Mesenchymal stem cell (in vitro differentiated cells and primary cell): Measurements from ENCODE around the gene POLR1F.
"Not testable (repeated sequence)": the region's sequence is repeated elsewhere in the genome, so short reads cannot be mapped to it uniquely, and the experiment has no call there.

Source experiments
- DNase-seq: peaks from one replicate; pipeline ENCODE4 v3.0.0-alpha.2; 2013
- H2AFZ ChIP-seq: one replicate; pipeline ENCODE4 v1.6.1; 2013; ENCODE audit warnings: low read depth, mild to moderate bottlenecking, control low read depth, inconsistent platforms, low read length, moderate library complexity
- H2AK5ac ChIP-seq: 2 replicates; pipeline ENCODE4 v1.6.1; 2013; ENCODE audit warnings: low read length, moderate library complexity, mild to moderate bottlenecking, inconsistent platforms; ENCODE audit not compliant: severe bottlenecking
- H2BK120ac ChIP-seq: one replicate; pipeline ENCODE4 v1.6.1; 2013; ENCODE audit warnings: low read depth, mild to moderate bottlenecking, inconsistent platforms, low read length, moderate library complexity
- H2BK12ac ChIP-seq, 2 experiments: one replicate each; pipeline ENCODE4 v1.6.1; 2013; ENCODE audit warnings: inconsistent platforms in 2 of 2, low read length in 2 of 2, mild to moderate bottlenecking in 2 of 2, moderate library complexity in 2 of 2, control low read depth in 1 of 2
- H2BK15ac ChIP-seq: one replicate; pipeline ENCODE4 v1.6.1; 2013; ENCODE audit warnings: mild to moderate bottlenecking, low read depth, inconsistent platforms; ENCODE audit not compliant: poor library complexity, severe bottlenecking
- H2BK5ac ChIP-seq: 2 replicates; pipeline ENCODE4 v1.6.1; 2013; ENCODE audit warnings: low read depth, mild to moderate bottlenecking, low read length, control low read depth, inconsistent platforms; ENCODE audit not compliant: poor library complexity, severe bottlenecking
- H3K14ac ChIP-seq, 2 experiments: one replicate each; pipeline ENCODE4 v1.6.1; 2013; ENCODE audit warnings: inconsistent platforms in 2 of 2, low read length in 2 of 2, control low read depth in 1 of 2, mild to moderate bottlenecking in 1 of 2, moderate library complexity in 1 of 2
- H3K18ac ChIP-seq, 2 experiments: one replicate each; pipeline ENCODE4 v1.6.1; 2013; ENCODE audit warnings: inconsistent platforms in 2 of 2, low read length in 2 of 2, control low read depth in 1 of 2, low read depth in 1 of 2, mild to moderate bottlenecking in 1 of 2
- H3K23ac ChIP-seq, 2 experiments: one replicate each; pipeline ENCODE4 v1.6.1; 2013; ENCODE audit warnings: inconsistent platforms in 2 of 2, low read length in 2 of 2, mild to moderate bottlenecking in 2 of 2, moderate library complexity in 2 of 2, control low read depth in 1 of 2
- H3K27ac ChIP-seq: 2 replicates; pipeline ENCODE4 v1.5.1; 2013; ENCODE audit warnings: mild to moderate bottlenecking, moderate library complexity, low read length, control low read depth, inconsistent platforms; ENCODE audit not compliant: poor library complexity, severe bottlenecking
- H3K27me3 ChIP-seq, 2 experiments: 2 replicates each; pipeline versions ENCODE4 v1.6.1 to v1.7.0; 2013; ENCODE audit warnings: low read length in 2 of 2, mild to moderate bottlenecking in 2 of 2, moderate library complexity in 2 of 2, control low read depth in 1 of 2, inconsistent platforms in 1 of 2; ENCODE audit not compliant: control insufficient read depth in 1 of 2, insufficient read depth in 1 of 2
- H3K36me3 ChIP-seq, 2 experiments: 2 replicates each; pipeline versions ENCODE4 v1.6.1 to v1.7.0; 2013; ENCODE audit warnings: low read length in 2 of 2, control low read depth in 1 of 2, inconsistent platforms in 1 of 2, low read depth in 1 of 2, mild to moderate bottlenecking in 1 of 2; ENCODE audit not compliant: insufficient read depth in 2 of 2, control insufficient read depth in 1 of 2
- H3K4ac ChIP-seq, 2 experiments: one replicate each; pipeline ENCODE4 v1.6.1; 2013; ENCODE audit warnings: inconsistent platforms in 2 of 2, low read length in 2 of 2, mild to moderate bottlenecking in 2 of 2, moderate library complexity in 2 of 2, control low read depth in 1 of 2, low read depth in 1 of 2
- H3K4me1 ChIP-seq: 2 replicates; pipeline ENCODE4 v1.6.1; 2013; ENCODE audit warnings: low read depth, low read length, control low read depth; ENCODE audit not compliant: control insufficient read depth, insufficient read depth
- H3K4me2 ChIP-seq: 2 replicates; pipeline ENCODE4 v1.6.1; 2013; ENCODE audit warnings: low read length, mild to moderate bottlenecking, inconsistent platforms; ENCODE audit not compliant: poor library complexity, severe bottlenecking
- H3K4me3 ChIP-seq, 2 experiments: 2 replicates each; pipeline versions ENCODE4 v1.5.1 to v1.7.0; 2013; ENCODE audit warnings: low read length in 2 of 2, mild to moderate bottlenecking in 2 of 2, control low read depth in 1 of 2, low read depth in 1 of 2; ENCODE audit not compliant: insufficient read depth in 1 of 2
- H3K79me1 ChIP-seq: replicated peaks from 2 replicates; pipeline ENCODE4 v1.6.1; 2013; ENCODE audit warnings: mild to moderate bottlenecking, control low read depth, low read length, inconsistent platforms; ENCODE audit not compliant: poor library complexity, severe bottlenecking
- H3K9ac ChIP-seq: 2 replicates; pipeline ENCODE4 v1.7.0; 2013; ENCODE audit warnings: mild to moderate bottlenecking, low read length, moderate library complexity
- H3K9me3 ChIP-seq: 2 replicates; pipeline ENCODE4 v1.7.0; 2013; ENCODE audit warnings: mild to moderate bottlenecking, low read length; ENCODE audit not compliant: control insufficient read depth
- H4K8ac ChIP-seq: one replicate; pipeline ENCODE4 v1.6.1; 2013; ENCODE audit warnings: inconsistent platforms, mild to moderate bottlenecking, low read length, moderate library complexity
- H4K91ac ChIP-seq: one replicate; pipeline ENCODE4 v1.6.1; 2013; ENCODE audit warnings: mild to moderate bottlenecking, low read length, inconsistent platforms
- WGBS: methylation state at CpG from one replicate; pipeline ENCODE4 v1.1.7; 2013; ENCODE audit warnings: mixed read lengths; 5-methylcytosine and 5-hydroxymethylcytosine counted together

POLR1F gene

GRCh38 chr7:19696926-19697325 lies 11.9 kb downstream of the POLR1F start:
- Histone ChIP-seq H3K4me3 (no peak overlapping the region), H3K4me2 (no peak overlapping the region), H2AFZ (no peak overlapping the region), H3K14ac (no peak overlapping the region), H4K91ac (no peak overlapping the region), H3K4ac (no peak overlapping the region), H2AK5ac (no peak overlapping the region), H3K36me3 (peaks cover 3 to 46% of the 10 kb centered on the region in 2 experiments), H3K27ac (no peak overlapping the region), H2BK5ac (no peak overlapping the region), H3K9me3 (no peaks in the 10 kb centered on the region), H4K8ac (no peak overlapping the region), H3K23ac (no peak overlapping the region), H3K18ac (no peak overlapping the region), H2BK15ac (no peak overlapping the region), H3K9ac (no peak overlapping the region), H2BK120ac (no peak overlapping the region), H3K27me3 (no peaks in the 10 kb centered on the region), H2BK12ac (no peak overlapping the region), H3K79me1 (peaks cover 4% of the 10 kb centered on the region), H3K4me1 (no peaks in the 10 kb centered on the region)
- DNase-seq = no peak

- Histone ChIP-seq H2AFZ (no peak overlapping the region), H3K18ac (no peak overlapping the region), H2BK15ac (no peak overlapping the region), H2BK120ac (no peak overlapping the region), H4K91ac (peak overlapping the region; percentile 39), H3K4me2 (no peak overlapping the region), H3K14ac (no peak overlapping the region), H3K4me1 (no peaks in the 10 kb centered on the region), H2BK5ac (no peak overlapping the region), H3K9me3 (no peaks in the 10 kb centered on the region), H3K23ac (no peak overlapping the region), H3K27ac (no peak overlapping the region), H3K4me3 (no peak overlapping the region), H3K27me3 (no peaks in the 10 kb centered on the region), H3K4ac (no peak overlapping the region), H2AK5ac (no peak overlapping the region), H4K8ac (no peak overlapping the region), H3K79me1 (no peaks in the 10 kb centered on the region), H2BK12ac (no peak overlapping the region), H3K36me3 (peaks cover 0 to 10% of the 10 kb centered on the region in 2 experiments), H3K9ac (no peak overlapping the region)
- 94% methylated on average over 20 of the region's 26 CpGs for WGBS
- DNase-seq = no peak
Observed at GRCh38 chr7:19692111-19692828, 16.6 kb downstream of the POLR1F start.

DNA sequence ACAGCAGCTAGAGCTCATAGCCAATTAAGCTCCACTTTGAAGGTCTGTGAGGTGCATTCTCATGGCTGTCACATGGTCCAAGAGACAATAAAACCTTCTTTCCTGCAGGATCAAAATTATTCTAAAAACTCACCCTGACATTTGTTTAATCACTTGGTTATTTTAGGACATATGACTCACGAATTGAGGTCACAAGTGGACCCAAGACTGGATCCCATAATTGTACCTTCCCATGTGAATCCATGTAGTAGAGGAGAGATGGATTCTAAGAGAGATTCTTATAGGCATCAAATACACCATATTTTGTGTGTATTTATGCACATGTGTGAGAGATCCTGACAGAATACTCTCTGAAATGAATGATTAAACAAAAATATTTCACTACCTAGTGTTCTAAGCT lies 18.1 kb downstream of the POLR1F start:
- peak; percentile 8 for DNase-seq
- no peak overlapping the region for H4K8ac ChIP-seq
- H2AK5ac ChIP-seq = no peak overlapping the region
- no peak overlapping the region for H2BK15ac ChIP-seq
- no peak overlapping the region for H3K14ac ChIP-seq
- H3K4ac ChIP-seq = no peak overlapping the region
- no peak overlapping the region for H3K27ac ChIP-seq
- no peaks in the 10 kb centered on the region for H3K27me3 ChIP-seq
- H3K79me1 ChIP-seq = no peaks in the 10 kb centered on the region
- no peak overlapping the region for H2BK5ac ChIP-seq
- no peak overlapping the region for H3K9ac ChIP-seq
- H3K4me1 ChIP-seq = no peaks in the 10 kb centered on the region
- no peak overlapping the region for H2AFZ ChIP-seq
- WGBS = no CpG with 5 or more reads among the region's 1 CpG
- H3K18ac ChIP-seq = no peak overlapping the region
- H3K36me3 ChIP-seq = peaks cover 0 to 1% of the 10 kb centered on the region in 2 experiments
- no peak overlapping the region for H3K4me2 ChIP-seq
- H4K91ac ChIP-seq = no peak overlapping the region
- H2BK12ac ChIP-seq = no peak overlapping the region
- H3K9me3 ChIP-seq = no peaks in the 10 kb centered on the region
- H3K4me3 ChIP-seq = no peak overlapping the region
- H3K23ac ChIP-seq = no peak overlapping the region
- H2BK120ac ChIP-seq = no peak overlapping the region

DNA sequence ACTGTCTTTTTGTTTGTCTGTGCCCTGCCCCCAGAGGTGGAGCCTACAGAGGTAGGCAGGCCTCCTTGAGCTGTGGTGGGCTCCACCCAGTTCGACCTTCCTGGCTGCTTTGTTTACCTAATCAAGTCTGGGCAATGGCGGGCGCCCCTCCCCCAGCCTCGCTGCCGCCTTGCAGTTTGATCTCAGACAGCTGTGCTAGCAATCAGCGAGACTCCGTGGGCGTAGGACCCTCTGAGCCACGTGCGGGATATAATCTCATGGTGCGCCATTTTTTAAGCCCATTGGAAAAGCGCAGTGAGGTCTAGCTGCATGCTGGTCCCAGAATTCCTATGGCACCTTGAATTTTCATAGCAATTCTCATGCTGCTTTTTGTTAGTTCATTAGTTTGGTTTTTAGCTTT lies 19.7 kb downstream of the POLR1F start:
- H3K4me2 ChIP-seq, H2AK5ac ChIP-seq, H3K9me3 ChIP-seq, H3K4ac ChIP-seq, H3K23ac ChIP-seq, H2AFZ ChIP-seq, H3K4me1 ChIP-seq, DNase-seq, H2BK12ac ChIP-seq, H3K36me3 ChIP-seq, H4K8ac ChIP-seq, H3K14ac ChIP-seq, H3K4me3 ChIP-seq, H3K9ac ChIP-seq, H2BK5ac ChIP-seq, H4K91ac ChIP-seq, H2BK120ac ChIP-seq, H3K79me1 ChIP-seq, H3K27ac ChIP-seq, H2BK15ac ChIP-seq, H3K18ac ChIP-seq, H3K27me3 ChIP-seq: not testable (repeated sequence)
- WGBS = 57% methylated on average over 12 of the region's 12 CpGs
